ENCODE results near the gene ZCCHC2.

DNA sequence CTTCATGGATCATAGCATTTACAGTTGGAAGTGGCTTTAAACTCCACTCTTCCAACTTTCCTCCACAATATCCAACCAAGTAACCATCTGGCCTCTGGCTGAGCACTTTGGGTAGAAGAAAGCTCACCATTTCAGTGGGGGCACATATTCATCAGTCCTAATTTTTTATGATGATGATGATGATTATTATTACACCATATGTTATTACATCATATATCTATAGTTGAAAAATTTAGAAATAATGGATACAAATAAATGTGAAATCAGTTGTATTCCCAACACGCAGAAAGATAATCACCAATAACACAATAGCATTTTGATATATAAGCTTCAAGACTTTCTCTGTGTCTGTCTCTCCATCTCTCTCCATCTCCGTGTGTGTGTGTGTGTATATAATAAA lies 26.6 kb upstream of the ZCCHC2 start:
- TF ChIP-seq, protein P1, sequence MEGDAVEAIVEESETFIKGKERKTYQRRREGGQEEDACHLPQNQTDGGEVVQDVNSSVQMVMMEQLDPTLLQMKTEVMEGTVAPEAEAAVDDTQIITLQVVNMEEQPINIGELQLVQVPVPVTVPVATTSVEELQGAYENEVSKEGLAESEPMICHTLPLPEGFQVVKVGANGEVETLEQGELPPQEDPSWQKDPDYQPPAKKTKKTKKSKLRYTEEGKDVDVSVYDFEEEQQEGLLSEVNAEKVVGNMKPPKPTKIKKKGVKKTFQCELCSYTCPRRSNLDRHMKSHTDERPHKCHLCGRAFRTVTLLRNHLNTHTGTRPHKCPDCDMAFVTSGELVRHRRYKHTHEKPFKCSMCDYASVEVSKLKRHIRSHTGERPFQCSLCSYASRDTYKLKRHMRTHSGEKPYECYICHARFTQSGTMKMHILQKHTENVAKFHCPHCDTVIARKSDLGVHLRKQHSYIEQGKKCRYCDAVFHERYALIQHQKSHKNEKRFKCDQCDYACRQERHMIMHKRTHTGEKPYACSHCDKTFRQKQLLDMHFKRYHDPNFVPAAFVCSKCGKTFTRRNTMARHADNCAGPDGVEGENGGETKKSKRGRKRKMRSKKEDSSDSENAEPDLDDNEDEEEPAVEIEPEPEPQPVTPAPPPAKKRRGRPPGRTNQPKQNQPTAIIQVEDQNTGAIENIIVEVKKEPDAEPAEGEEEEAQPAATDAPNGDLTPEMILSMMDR (IDR thresholded peaks at IDR 0.05): no peak
- TF ChIP-seq POLR2A (IDR thresholded peaks at IDR 0.05): no peak

Measured in esophagus squamous epithelium (tissue), 4 donors.